Measurements from ENCODE around the gene COL5A2. TPM values are rescaled to one million over a fixed set of nuclear protein-coding genes. Genes with fewer than 3 reads are reported as not detected.

Gene COL5A2
- total RNA-seq, 2 experiments from 2014 or later, result 0.25 to 0.77 TPM

GRCh38 chr2:189188115-189188805 lies 8.7 kb upstream of the COL5A2 start:
- no peaks in the 10 kb centered on the region for H3K4me1 Mint-ChIP-seq (ENCODE audit: low read depth)
- H3K27ac Mint-ChIP-seq, result no peak overlapping the region

GRCh38 chr2:189183170-189183569 lies 3.6 kb upstream of the COL5A2 start:
- H3K36me3 ChIP-seq (ENCODE audit: insufficient read depth, low read length), result no peaks in the 10 kb centered on the region
- ATAC-seq (ENCODE audit: poor library complexity), result no peak
- POLR2A ChIA-PET, result no interaction called here
- TF ChIP-seq CTCF (IDR thresholded peaks at IDR 0.05), result no peak
- CTCF ChIA-PET, result no interaction called here
- H3K27me3 ChIP-seq (ENCODE audit: control insufficient read depth in 1 of 2, insufficient read depth in 2 of 2, low read length in 2 of 2), result peaks cover 0 to 13% of the 10 kb centered on the region in 2 experiments
- H3K27me3 Mint-ChIP-seq, result peaks cover 19% of the 10 kb centered on the region
- no peak for DNase-seq
- intact Hi-C loops (cut with DNase I, micrococcal nuclease), result no loop called here
- no peak overlapping the region for H3K27ac ChIP-seq (ENCODE audit: low read depth in 1 of 2, low read length in 2 of 2)
- H3K36me3 Mint-ChIP-seq (ENCODE audit: low read depth), result no peaks in the 10 kb centered on the region
- H3K9me3 ChIP-seq (ENCODE audit: control insufficient read depth in 1 of 2, insufficient read depth in 1 of 2, low read length in 2 of 2), result no peaks in the 10 kb centered on the region
- no peak overlapping the region for H3K4me3 Mint-ChIP-seq
- H3K4me1 ChIP-seq (ENCODE audit: insufficient read depth, low read length), result peaks cover 4% of the 10 kb centered on the region
- H3K27ac Mint-ChIP-seq, result no peak overlapping the region
- H3K9me3 Mint-ChIP-seq, result no peaks in the 10 kb centered on the region
- peaks cover 17% of the 10 kb centered on the region for H3K4me1 Mint-ChIP-seq (ENCODE audit: low read depth)
- no peak overlapping the region for H3K4me3 ChIP-seq (ENCODE audit: low read length)

More at GRCh38 chr2:189188115-189188805, 8.7 kb upstream of the COL5A2 start:
- no peaks in the 10 kb centered on the region for H3K27me3 Mint-ChIP-seq
- Histone ChIP-seq H3K27me3 (ENCODE audit: control insufficient read depth in 1 of 2, insufficient read depth in 2 of 2, low read length in 2 of 2) (no peaks in the 10 kb centered on the region), H3K27ac (ENCODE audit: low read depth in 1 of 2, low read length in 2 of 2) (no peak overlapping the region), H3K9me3 (ENCODE audit: control insufficient read depth in 1 of 2, insufficient read depth in 1 of 2, low read length in 2 of 2) (no peaks in the 10 kb centered on the region), H3K4me1 (ENCODE audit: insufficient read depth, low read length) (no peaks in the 10 kb centered on the region), H3K4me3 (ENCODE audit: low read length) (no peak overlapping the region), H3K36me3 (ENCODE audit: insufficient read depth, low read length) (no peaks in the 10 kb centered on the region)
- no peak for DNase-seq
- ChIA-PET POLR2A (no interaction called here), CTCF (no interaction called here)
- no peaks in the 10 kb centered on the region for H3K36me3 Mint-ChIP-seq (ENCODE audit: low read depth)
- TF ChIP-seq CTCF (IDR thresholded peaks at IDR 0.05), result no peak
- intact Hi-C loops (cut with DNase I, micrococcal nuclease), result no loop called here
- H3K4me3 Mint-ChIP-seq, result no peak overlapping the region
- no peaks in the 10 kb centered on the region for H3K9me3 Mint-ChIP-seq
- ATAC-seq (ENCODE audit: poor library complexity), result no peak

GRCh38 chr2:189181706-189182105 lies 2.1 kb upstream of the COL5A2 start:
- Histone ChIP-seq H3K4me1 (ENCODE audit: insufficient read depth, low read length) (peaks cover 4% of the 10 kb centered on the region), H3K9me3 (ENCODE audit: control insufficient read depth in 1 of 2, insufficient read depth in 1 of 2, low read length in 2 of 2) (no peaks in the 10 kb centered on the region), H3K36me3 (ENCODE audit: insufficient read depth, low read length) (no peaks in the 10 kb centered on the region), H3K4me3 (ENCODE audit: low read length) (no peak overlapping the region), H3K27me3 (ENCODE audit: control insufficient read depth in 1 of 2, insufficient read depth in 2 of 2, low read length in 2 of 2) (peaks cover 0 to 13% of the 10 kb centered on the region in 2 experiments), H3K27ac (ENCODE audit: low read depth in 1 of 2, low read length in 2 of 2) (no peak overlapping the region)
- H3K27me3 Mint-ChIP-seq, result peaks cover 25% of the 10 kb centered on the region
- no peak for TF ChIP-seq CTCF (IDR thresholded peaks at IDR 0.05)
- POLR2A ChIA-PET, result no interaction called here
- ATAC-seq (ENCODE audit: poor library complexity), result no peak
- CTCF ChIA-PET, result no interaction called here
- no peak for DNase-seq
- H3K27ac Mint-ChIP-seq, result no peak overlapping the region
- no peaks in the 10 kb centered on the region for H3K9me3 Mint-ChIP-seq
- no peaks in the 10 kb centered on the region for H3K36me3 Mint-ChIP-seq (ENCODE audit: low read depth)
- peaks cover 17% of the 10 kb centered on the region for H3K4me1 Mint-ChIP-seq (ENCODE audit: low read depth)
- no peak overlapping the region for H3K4me3 Mint-ChIP-seq
- intact Hi-C loops (cut with DNase I, micrococcal nuclease), result no loop called here
